Small intestine (tissue), 7 donors: ENCODE data around the gene KRT26. TPM values are rescaled to one million over a fixed set of nuclear protein-coding genes. Genes with fewer than 3 reads are reported as not detected.
"Not testable (repeated sequence)": the region's sequence is repeated elsewhere in the genome, so short reads cannot be mapped to it uniquely, and the experiment has no call there.

Experiments used
- DNase-seq, 2 donors: peaks; one replicate each; pipeline versions ENCODE4 v3.0.0 to v3.0.0-alpha.2; 2013
- FAIRE-seq: peaks from 2 replicates; lab custom pipeline; 2012; peaks lifted over from hg19 to GRCh38; lab: Jason Lieb, UNC
- H3K27ac ChIP-seq, 3 donors: one replicate each; pipeline ENCODE4 v1.5.1; 2013; ENCODE audit warnings: low read length in 2 of 3, mild to moderate bottlenecking in 2 of 3, control low read depth in 1 of 3, inconsistent platforms in 1 of 3, low read depth in 1 of 3, moderate library complexity in 1 of 3
- H3K27me3 ChIP-seq, 3 donors: one replicate each; pipeline ENCODE4 v1.6.1; 2013; ENCODE audit warnings: low read length in 3 of 3, inconsistent platforms in 1 of 3; ENCODE audit not compliant: control insufficient read depth in 3 of 3, insufficient read depth in 3 of 3
- H3K36me3 ChIP-seq, 3 donors: one replicate each; pipeline ENCODE4 v1.6.1; 2013; ENCODE audit warnings: low read length in 3 of 3, inconsistent platforms in 1 of 3, low read depth in 1 of 3, mild to moderate bottlenecking in 1 of 3, moderate library complexity in 1 of 3; ENCODE audit not compliant: control insufficient read depth in 3 of 3, insufficient read depth in 2 of 3
- H3K4me1 ChIP-seq, 3 donors: one replicate each; pipeline ENCODE4 v1.6.1; 2013; ENCODE audit warnings: low read length in 2 of 3, inconsistent platforms in 1 of 3, low read depth in 1 of 3, mild to moderate bottlenecking in 1 of 3, moderate library complexity in 1 of 3; ENCODE audit not compliant: control insufficient read depth in 3 of 3, insufficient read depth in 2 of 3
- H3K4me3 ChIP-seq, 3 donors: one replicate each; pipeline ENCODE4 v1.5.1; 2013; ENCODE audit warnings: low read length in 3 of 3, control low read depth in 1 of 3, inconsistent platforms in 1 of 3, low read depth in 1 of 3, mild to moderate bottlenecking in 1 of 3, moderate library complexity in 1 of 3
- H3K9me3 ChIP-seq, 2 donors: one replicate each; pipeline ENCODE4 v1.6.1; 2013; ENCODE audit warnings: low read depth in 1 of 2, low read length in 1 of 2; ENCODE audit not compliant: control insufficient read depth in 2 of 2, insufficient read depth in 1 of 2
- WGBS, 3 donors: extraction: QIAGEN DNeasy Blood & Tissue Kit; methylation state at CpG; one replicate each; pipeline ENCODE4 v1.1.7; 2013; 5-methylcytosine and 5-hydroxymethylcytosine counted together
- polyA plus RNA-seq, 4 donors: library from polyadenylated mRNA; stranded (reverse) in 3 of 4; unstranded in 1 of 4; fragments of 200-250 nt in 3 of 4; fragments of 120-200 nt in 1 of 4; gene quantifications; one replicate each; pipeline versions ENCODE4 v1.2.1 to v1.2.3, GENCODE V29; 2013
- donor health status: healthy with polysubstance abuse.
- donor health status: control.
- donor health status: control.
- donor health status: Bipolar disorder and iron deficiency.
- donor health status: healthy.

KRT26 gene
- polyA plus RNA-seq, 4 donors, result not detected

DNA sequence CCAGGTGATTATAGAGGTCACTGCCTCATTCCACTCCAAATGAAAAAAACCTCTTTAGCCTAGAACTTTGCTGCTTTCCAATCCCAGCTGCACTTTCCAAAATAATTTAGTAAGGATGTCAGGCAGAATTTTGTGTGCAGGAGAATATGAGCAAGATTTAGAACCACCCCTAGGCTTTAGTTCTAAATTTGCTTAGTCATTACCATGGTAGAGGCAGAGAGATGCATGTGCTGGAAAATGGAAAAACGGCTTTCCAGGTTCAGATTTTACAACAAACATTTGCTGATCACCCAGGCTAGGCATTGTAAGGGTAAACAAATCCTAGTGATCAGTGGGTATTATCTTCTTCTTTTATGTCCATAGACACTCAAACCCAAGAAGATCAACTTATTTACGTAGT, 6.3 kb downstream of the KRT26 start:
- no peaks in the 10 kb centered on the region for H3K36me3 ChIP-seq
- no peak overlapping the region for H3K27ac ChIP-seq
- 71 to 79% (median 73%) methylated on average over 2 of the region's 2 CpGs for WGBS, 3 donors
- FAIRE-seq, result no peak
- no peak for DNase-seq
- no peaks in the 10 kb centered on the region for H3K27me3 ChIP-seq
- H3K4me1 ChIP-seq, result no peaks in the 10 kb centered on the region
- peaks cover 0 to 22% of the 10 kb centered on the region in 2 donors for H3K9me3 ChIP-seq
- H3K4me3 ChIP-seq, result no peak overlapping the region

DNA sequence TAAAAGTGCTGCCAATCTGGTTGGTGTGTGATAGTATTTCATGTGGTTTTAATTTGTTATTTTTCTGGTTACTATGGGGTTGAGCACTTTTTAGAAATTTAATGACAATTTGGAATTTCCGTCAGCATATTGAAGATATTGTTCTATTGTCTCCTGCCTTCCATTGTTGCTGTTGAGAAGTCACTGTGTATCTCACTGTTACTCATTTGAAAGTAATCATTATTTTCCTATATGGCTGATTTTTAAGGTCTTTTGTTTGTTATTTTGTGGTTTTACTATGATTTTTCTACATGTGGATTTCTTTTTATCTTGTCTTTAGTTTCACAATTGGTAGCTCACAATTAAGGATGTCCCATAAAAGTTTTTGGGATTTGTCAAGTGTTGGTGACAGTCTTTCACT, 8.2 kb downstream of the KRT26 start:
- H3K9me3 ChIP-seq, result peaks cover 0 to 26% of the 10 kb centered on the region in 2 donors
- WGBS, 3 donors, result 71 to 85% (median 79%) methylated on average over 1 of the region's 1 CpG
- H3K4me3 ChIP-seq, result no peak overlapping the region
- DNase-seq (no peak), FAIRE-seq (no peak)
- no peaks in the 10 kb centered on the region for H3K27me3 ChIP-seq
- no peaks in the 10 kb centered on the region for H3K36me3 ChIP-seq
- H3K27ac ChIP-seq, result no peak overlapping the region
- no peaks in the 10 kb centered on the region for H3K4me1 ChIP-seq

DNA sequence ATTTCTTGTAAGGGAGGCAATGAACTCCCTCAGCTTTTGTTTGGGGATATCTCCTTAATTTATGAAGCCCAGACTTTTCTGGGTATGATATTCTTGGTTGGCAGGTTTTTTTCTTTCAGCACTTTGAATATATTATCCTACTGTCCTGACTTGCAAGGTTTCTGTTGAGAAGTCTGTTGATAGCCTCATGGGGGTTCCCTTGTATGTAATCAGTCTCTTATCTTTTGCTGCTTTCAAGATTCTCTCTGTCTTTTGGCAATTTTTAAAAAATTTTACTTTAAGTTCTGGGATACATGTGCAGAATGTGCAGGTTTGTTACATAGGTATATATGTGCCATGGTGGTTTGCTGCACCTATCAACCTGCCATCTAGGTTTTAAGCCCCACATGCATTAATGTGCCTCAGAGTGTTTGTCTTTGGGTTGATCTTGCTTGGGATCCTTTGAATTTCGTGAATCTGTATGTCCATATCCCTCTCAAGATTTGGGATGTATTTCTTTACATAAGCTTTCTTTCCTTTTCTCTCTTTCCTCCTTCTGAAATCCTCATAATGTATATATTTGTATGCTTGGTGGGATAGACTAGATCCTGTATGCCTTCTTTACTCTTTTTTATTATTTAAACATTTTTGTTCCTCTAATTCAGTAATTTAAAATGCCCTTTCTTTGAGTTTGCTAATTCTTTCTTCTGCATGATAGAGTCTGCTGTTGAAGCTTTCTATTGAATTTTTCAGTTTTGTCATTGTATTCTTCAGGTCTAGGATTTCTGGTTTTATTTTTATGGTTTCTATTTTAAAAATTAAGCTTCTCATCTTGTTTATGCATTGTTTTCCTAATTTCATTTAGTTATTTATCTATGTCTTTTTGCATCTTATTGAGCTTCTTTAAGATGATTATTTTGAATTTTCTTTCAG, 11.6 kb downstream of the KRT26 start:
- 3 to 23% (median 5%) methylated on average over 1 of the region's 1 CpG for WGBS, 3 donors
- FAIRE-seq (no peak), DNase-seq (no peak)
- Histone ChIP-seq H3K4me3 (no peak overlapping the region), H3K27ac (no peak overlapping the region), H3K9me3 (peaks cover 0 to 26% of the 10 kb centered on the region in 2 donors), H3K27me3 (no peaks in the 10 kb centered on the region), H3K36me3 (no peaks in the 10 kb centered on the region), H3K4me1 (no peaks in the 10 kb centered on the region)

- Histone ChIP-seq H3K4me3 (no peak within 1 kb of the TSS), H3K36me3 (no peaks in the 10 kb centered on the region), H3K27ac (no peak within 1 kb of the TSS), H3K9me3 (peaks cover 0 to 3% of the 10 kb centered on the region in 2 donors), H3K4me1 (no peaks in the 10 kb centered on the region), H3K27me3 (peaks cover 0 to 9% (median 0%) of the 10 kb centered on the region in 3 donors)
- no peak for FAIRE-seq
- 63 to 72% (median 70%) methylated on average over 4 of the region's 4 CpGs for WGBS, 3 donors
- no peak for DNase-seq
These were observed 16.8 kb downstream of the KRT26 start, which contains the start of gene KRT25 for GRCh38 chr17:40755231-40755630. TSS of gene KRT25 (minus strand) at chr17:40755331. CDS start at chr17:40755271, 60 bp downstream.

DNA sequence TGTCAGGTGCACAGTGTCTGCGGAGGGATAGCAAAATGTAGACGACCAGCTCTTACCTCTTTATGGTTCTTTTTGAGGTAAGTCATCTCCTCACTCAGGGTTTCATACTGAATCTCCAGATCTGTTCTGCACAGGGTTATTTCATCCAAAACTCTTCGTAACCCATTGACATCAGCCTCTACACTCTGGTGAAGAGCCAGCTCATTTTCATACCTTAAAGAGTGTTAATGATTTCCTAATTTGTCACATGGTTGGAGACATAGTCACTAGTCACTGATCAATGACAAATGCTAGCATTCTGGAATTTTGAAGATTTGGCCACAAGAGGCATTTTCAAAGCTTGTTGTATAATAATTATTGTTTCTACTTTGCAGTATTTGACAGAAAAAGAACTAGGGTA, 18.2 kb downstream of the KRT26 start:
- 85 to 91% (median 90%) methylated on average over 3 of the region's 3 CpGs for WGBS, 3 donors
- Histone ChIP-seq H3K4me1 (no peaks in the 10 kb centered on the region), H3K36me3 (no peaks in the 10 kb centered on the region), H3K4me3 (no peak overlapping the region), H3K27ac (no peak overlapping the region), H3K9me3 (peaks cover 0 to under 1% of the 10 kb centered on the region in 2 donors), H3K27me3 (peaks cover 0 to 9% (median 0%) of the 10 kb centered on the region in 3 donors)
- FAIRE-seq (no peak), DNase-seq (no peak)

DNA sequence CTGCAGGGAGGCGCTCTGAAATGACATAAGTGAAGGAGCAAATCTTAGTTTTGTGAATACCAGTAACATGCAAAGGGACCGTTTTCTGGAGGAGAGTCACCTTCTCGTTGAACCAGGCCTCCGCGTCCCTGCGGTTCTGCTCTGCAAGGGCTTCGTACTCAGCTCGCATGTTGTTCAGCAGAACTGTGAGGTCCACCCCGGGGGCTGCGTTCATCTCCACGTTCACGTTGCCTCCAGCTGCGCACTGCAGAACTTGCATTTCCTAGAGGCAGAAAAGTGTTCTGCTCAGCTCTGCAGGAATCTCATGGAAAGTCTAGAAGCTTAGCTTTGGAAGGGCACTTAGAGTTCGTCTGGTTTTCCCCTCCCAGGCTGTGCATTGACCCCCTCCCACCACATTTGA, 20.9 kb downstream of the KRT26 start:
- Histone ChIP-seq H3K9me3 (peaks cover 0 to 2% of the 10 kb centered on the region in 2 donors), H3K27me3 (peaks cover 0 to 12% (median 0%) of the 10 kb centered on the region in 3 donors), H3K36me3 (no peaks in the 10 kb centered on the region), H3K27ac (no peak overlapping the region), H3K4me3 (no peak overlapping the region), H3K4me1 (no peaks in the 10 kb centered on the region)
- DNase-seq (no peak), FAIRE-seq (no peak)
- WGBS, 3 donors, result 81 to 93% (median 87%) methylated on average over 14 of the region's 14 CpGs

DNA sequence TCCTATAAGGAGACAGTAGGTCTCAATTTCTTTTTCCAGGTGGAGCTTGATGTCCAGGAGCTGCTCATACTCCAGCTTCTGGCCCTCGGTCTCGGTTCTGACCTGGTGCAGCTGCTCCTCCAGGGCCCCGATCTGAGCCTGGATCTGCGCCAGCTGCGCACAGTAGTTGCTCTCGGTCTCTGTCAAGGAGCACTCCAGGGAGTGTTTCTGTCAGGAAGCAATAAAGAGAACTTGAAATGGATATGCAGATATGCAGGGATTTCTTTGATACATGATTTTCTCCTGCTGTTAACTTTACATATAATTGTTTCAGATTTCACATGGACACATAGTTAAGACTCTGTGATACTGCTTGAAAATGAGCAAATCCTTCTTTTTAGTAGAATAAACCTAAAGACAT, 21.6 kb downstream of the KRT26 start:
- H3K9me3 ChIP-seq, result peaks cover 0 to 2% of the 10 kb centered on the region in 2 donors
- peaks cover 0 to 12% (median 2%) of the 10 kb centered on the region in 3 donors for H3K27me3 ChIP-seq
- H3K36me3 ChIP-seq, result no peaks in the 10 kb centered on the region
- H3K4me1 ChIP-seq, result no peaks in the 10 kb centered on the region
- no peak overlapping the region for H3K27ac ChIP-seq
- FAIRE-seq, result no peak
- 73 to 91% (median 87%) methylated on average over 6 of the region's 6 CpGs for WGBS, 3 donors
- H3K4me3 ChIP-seq, result no peak overlapping the region
- DNase-seq, result no peak

- not testable (repeated sequence) for H3K9me3 ChIP-seq, FAIRE-seq, H3K27ac ChIP-seq, DNase-seq, H3K4me1 ChIP-seq, H3K4me3 ChIP-seq, H3K27me3 ChIP-seq, H3K36me3 ChIP-seq
- WGBS, 3 donors, result 78 to 82% (median 81%) methylated on average over 1 of the region's 1 CpG
These were observed 23.3 kb downstream of the KRT26 start for GRCh38 chr17:40748666-40749065.
